Measurements from ENCODE around the gene ARHGAP15. TPM values are rescaled to one million over a fixed set of nuclear protein-coding genes. Genes with fewer than 3 reads are reported as not detected.

The ARHGAP15 gene
- total RNA-seq, 1 experiment from 2014 or later, result 0.26 TPM

- DNase-seq, result peak; percentile 43 to 80
- H3K36me3 ChIP-seq, result no peaks in the 10 kb centered on the region
- H3K4me1 ChIP-seq, result peaks cover 18% of the 10 kb centered on the region; the same call in 1 of the 2 replicates
- H3K27me3 ChIP-seq, result no peaks in the 10 kb centered on the region
- H3K4me3 ChIP-seq, result peak overlapping the region; percentile 38
- H3K27ac ChIP-seq, result peak overlapping the region; percentile 51
- no peaks in the 10 kb centered on the region for H3K9me3 ChIP-seq (replicated peaks)
Measured at GRCh38 chr2:143551971-143552650, 422.9 kb downstream of the ARHGAP15 start.

GRCh38 chr2:143553261-143553660 lies 424.0 kb downstream of the ARHGAP15 start:
- Histone ChIP-seq H3K36me3 (no peaks in the 10 kb centered on the region), H3K27ac (no peak overlapping the region), H3K27me3 (no peaks in the 10 kb centered on the region), H3K4me1 (peaks cover 18% of the 10 kb centered on the region; the same call in 1 of the 2 replicates), H3K9me3 (replicated peaks) (no peaks in the 10 kb centered on the region), H3K4me3 (no peak overlapping the region)
- DNase-seq, result peak in 1 of 2 experiments; percentile 35

DNA sequence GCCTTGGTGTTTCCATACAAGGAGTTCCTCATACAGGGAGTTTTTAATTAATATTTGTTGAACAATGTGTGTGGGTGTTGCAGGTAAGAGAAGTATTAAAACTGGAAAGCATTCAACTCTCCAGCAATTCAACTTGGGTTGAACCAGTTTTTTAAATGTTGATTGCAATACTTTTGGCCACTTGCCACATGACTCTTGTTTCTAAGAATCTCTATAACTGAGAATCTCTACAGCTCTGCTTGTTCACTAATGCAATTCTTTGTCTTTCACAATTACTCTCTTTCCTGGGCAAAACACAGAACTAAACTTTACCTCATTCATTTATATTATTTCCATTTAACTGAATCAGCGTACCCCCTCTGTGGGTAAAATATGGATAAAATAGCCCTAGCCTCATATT lies 429.4 kb downstream of the ARHGAP15 start:
- Histone ChIP-seq H3K36me3 (no peaks in the 10 kb centered on the region), H3K9me3 (replicated peaks) (no peaks in the 10 kb centered on the region), H3K27ac (no peak overlapping the region), H3K4me1 (no peaks in the 10 kb centered on the region), H3K4me3 (no peak overlapping the region), H3K27me3 (no peaks in the 10 kb centered on the region)
- DNase-seq, result no peak

DNA sequence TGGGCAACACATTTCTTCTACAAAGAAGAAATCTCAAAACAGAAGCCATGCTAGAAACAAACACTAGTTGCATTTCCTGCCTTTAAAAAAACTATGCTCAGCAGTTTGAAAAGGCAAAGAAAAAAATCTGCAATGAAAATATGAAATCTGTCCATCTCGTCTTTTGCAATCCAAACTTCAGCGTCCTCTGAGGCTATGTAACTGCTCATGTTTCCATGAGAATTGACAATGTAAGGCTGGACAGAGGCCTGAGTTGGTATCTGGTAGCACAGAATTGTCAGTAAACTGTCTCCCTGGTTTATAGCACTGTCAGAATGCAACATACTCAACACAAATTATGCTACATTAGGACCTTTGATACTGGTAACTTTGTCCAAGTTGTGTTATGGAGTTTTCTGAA lies 429.9 kb downstream of the ARHGAP15 start:
- H3K27ac ChIP-seq, result no peak overlapping the region
- no peaks in the 10 kb centered on the region for H3K4me1 ChIP-seq
- H3K36me3 ChIP-seq, result no peaks in the 10 kb centered on the region
- no peak overlapping the region for H3K4me3 ChIP-seq
- no peaks in the 10 kb centered on the region for H3K9me3 ChIP-seq (replicated peaks)
- no peak for DNase-seq
- H3K27me3 ChIP-seq, result no peaks in the 10 kb centered on the region

DNA sequence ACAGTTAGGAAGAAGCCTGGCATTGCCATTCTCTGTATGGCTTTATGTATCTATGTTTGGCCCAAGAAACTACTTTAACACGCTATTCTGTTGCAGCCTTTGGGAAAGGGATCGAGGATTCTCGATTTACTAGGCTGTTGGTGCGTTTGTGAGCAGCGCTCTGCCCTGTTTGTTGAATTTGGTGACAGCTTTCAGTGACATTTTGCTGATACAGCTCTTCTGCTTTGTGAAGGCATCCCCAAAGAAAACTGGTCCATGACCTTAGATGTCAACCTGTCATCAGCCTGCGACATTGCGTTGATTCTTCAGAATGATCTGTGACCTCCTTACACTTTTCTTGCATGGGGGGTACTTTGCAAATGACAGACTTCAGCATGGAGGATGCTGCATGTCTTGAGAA lies 431.5 kb downstream of the ARHGAP15 start:
- Histone ChIP-seq H3K27me3 (no peaks in the 10 kb centered on the region), H3K36me3 (no peaks in the 10 kb centered on the region), H3K27ac (no peak overlapping the region), H3K4me3 (no peak overlapping the region), H3K4me1 (no peaks in the 10 kb centered on the region), H3K9me3 (replicated peaks) (no peaks in the 10 kb centered on the region)
- no peak for DNase-seq

- Histone ChIP-seq H3K4me1 (no peaks in the 10 kb centered on the region), H3K9me3 (replicated peaks) (no peaks in the 10 kb centered on the region), H3K27me3 (no peaks in the 10 kb centered on the region), H3K27ac (no peak overlapping the region), H3K36me3 (no peaks in the 10 kb centered on the region), H3K4me3 (no peak overlapping the region)
- DNase-seq, result no peak
Measured at GRCh38 chr2:143564419-143564818, 435.2 kb downstream of the ARHGAP15 start.

GRCh38 chr2:143571747-143572146 lies 442.5 kb downstream of the ARHGAP15 start:
- H3K27me3 ChIP-seq, result no peaks in the 10 kb centered on the region

GRCh38 chr2:143572421-143572820 lies 443.2 kb downstream of the ARHGAP15 start:
- Histone ChIP-seq H3K36me3 (no peaks in the 10 kb centered on the region), H3K4me1 (no peaks in the 10 kb centered on the region), H3K4me3 (no peak overlapping the region), H3K27ac (no peak overlapping the region), H3K27me3 (no peaks in the 10 kb centered on the region), H3K9me3 (replicated peaks) (no peaks in the 10 kb centered on the region)
- no peak for DNase-seq

More at GRCh38 chr2:143571747-143572146, 442.5 kb downstream of the ARHGAP15 start:
- Histone ChIP-seq H3K4me1 (no peaks in the 10 kb centered on the region), H3K27ac (no peak overlapping the region), H3K9me3 (replicated peaks) (no peaks in the 10 kb centered on the region), H3K36me3 (no peaks in the 10 kb centered on the region), H3K4me3 (no peak overlapping the region)
- no peak for DNase-seq

DNA sequence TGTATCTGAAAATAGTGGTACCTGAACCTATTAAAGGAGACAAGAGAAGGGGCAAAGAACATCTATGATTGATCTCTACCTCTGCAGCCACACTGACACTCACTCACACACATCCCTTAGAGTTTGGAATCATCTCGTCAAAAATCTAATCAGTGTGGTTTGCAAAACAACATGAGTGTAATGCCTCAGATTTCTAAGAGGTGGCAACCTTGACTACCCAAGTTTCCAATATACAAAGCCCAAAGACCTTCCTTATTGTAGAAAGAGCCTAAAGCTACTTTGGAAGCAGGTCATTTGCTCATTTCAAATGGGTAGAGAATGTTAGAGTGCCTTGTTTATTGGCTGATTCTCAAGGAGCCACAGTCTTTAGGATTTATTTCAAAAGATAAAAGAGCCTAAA lies 444.9 kb downstream of the ARHGAP15 start:
- Histone ChIP-seq H3K4me3 (no peak overlapping the region), H3K36me3 (no peaks in the 10 kb centered on the region), H3K27ac (no peak overlapping the region), H3K4me1 (no peaks in the 10 kb centered on the region), H3K9me3 (replicated peaks) (no peaks in the 10 kb centered on the region), H3K27me3 (no peaks in the 10 kb centered on the region)
- no peak for DNase-seq

- Histone ChIP-seq H3K4me1 (no peaks in the 10 kb centered on the region), H3K9me3 (replicated peaks) (no peaks in the 10 kb centered on the region), H3K27ac (no peak overlapping the region), H3K36me3 (no peaks in the 10 kb centered on the region), H3K27me3 (no peaks in the 10 kb centered on the region), H3K4me3 (no peak overlapping the region)
- peak in 1 of 2 experiments; percentile 42 for DNase-seq
Measured at GRCh38 chr2:143575340-143575739, 446.1 kb downstream of the ARHGAP15 start.

GRCh38 chr2:143577489-143577888 lies 448.3 kb downstream of the ARHGAP15 start:
- Histone ChIP-seq H3K36me3 (no peaks in the 10 kb centered on the region), H3K27me3 (no peaks in the 10 kb centered on the region), H3K9me3 (replicated peaks) (no peaks in the 10 kb centered on the region), H3K4me1 (no peaks in the 10 kb centered on the region), H3K27ac (no peak overlapping the region), H3K4me3 (no peak overlapping the region)
- DNase-seq, result no peak

DNA sequence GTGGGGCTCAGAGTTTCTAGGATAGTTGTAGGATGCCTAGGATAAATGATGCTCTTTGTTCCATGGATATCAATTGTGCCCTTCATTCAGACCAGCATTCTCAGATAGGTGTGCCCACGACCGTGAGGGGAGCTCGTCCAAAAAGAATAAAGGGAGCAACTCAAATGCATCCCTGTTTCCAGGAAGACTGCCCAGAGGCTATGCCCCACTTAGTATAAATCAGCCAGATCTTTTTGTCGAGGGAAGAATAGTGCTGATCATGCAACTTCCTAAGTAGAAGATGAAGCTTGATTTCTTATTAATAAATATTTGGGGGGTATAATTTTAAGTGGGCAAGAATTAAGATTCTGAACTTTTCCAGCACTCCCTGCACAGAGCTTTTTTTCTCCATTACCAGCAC lies 450.2 kb downstream of the ARHGAP15 start:
- DNase-seq, result no peak

GRCh38 chr2:143581134-143581533 lies 451.9 kb downstream of the ARHGAP15 start:
- no peak overlapping the region for H3K27ac ChIP-seq
- H3K9me3 ChIP-seq (replicated peaks), result no peaks in the 10 kb centered on the region; the same call in 1 of the 2 replicates
- no peaks in the 10 kb centered on the region for H3K36me3 ChIP-seq
- H3K4me3 ChIP-seq, result no peak overlapping the region
- no peak for DNase-seq
- H3K4me1 ChIP-seq, result 0 out of 2 replicates have a peak, but pooled peaks cover 3% of the 10 kb centered on the region
- no peaks in the 10 kb centered on the region for H3K27me3 ChIP-seq

More for the DNA sequence above, 450.2 kb downstream of the ARHGAP15 start:
- Histone ChIP-seq H3K36me3 (no peaks in the 10 kb centered on the region), H3K27ac (no peak overlapping the region), H3K9me3 (replicated peaks) (no peaks in the 10 kb centered on the region; the same call in 1 of the 2 replicates), H3K4me1 (no peaks in the 10 kb centered on the region), H3K4me3 (no peak overlapping the region), H3K27me3 (no peaks in the 10 kb centered on the region)

GRCh38 chr2:143582046-143582747 lies 453.0 kb downstream of the ARHGAP15 start:
- Histone ChIP-seq H3K9me3 (replicated peaks) (no peaks in the 10 kb centered on the region; the same call in 1 of the 2 replicates), H3K4me3 (no peak overlapping the region), H3K36me3 (no peaks in the 10 kb centered on the region), H3K4me1 (0 out of 2 replicates have a peak, but pooled peaks cover 3% of the 10 kb centered on the region), H3K27me3 (no peaks in the 10 kb centered on the region), H3K27ac (no peak overlapping the region)
- peak; percentile 19 to 61 for DNase-seq

DNA sequence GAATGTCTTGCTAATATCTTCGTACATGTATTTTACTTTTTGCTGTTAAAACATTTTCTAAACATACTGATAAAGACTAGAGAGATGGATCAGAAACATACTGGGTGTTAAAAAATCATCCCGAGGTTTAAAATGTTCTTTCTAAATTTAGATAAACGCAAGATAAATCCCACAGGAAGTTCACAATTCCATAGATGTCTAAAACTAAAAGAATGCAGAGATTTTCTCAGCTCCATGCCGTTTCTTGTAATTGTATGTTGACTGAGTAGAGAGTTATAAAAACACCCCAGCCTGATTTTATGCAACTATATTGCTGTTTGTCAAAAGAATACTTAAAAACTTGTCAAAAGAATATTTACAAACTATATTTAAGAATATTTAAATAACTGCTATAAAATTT lies 455.7 kb downstream of the ARHGAP15 start:
- no peak for DNase-seq
- Histone ChIP-seq H3K27me3 (no peaks in the 10 kb centered on the region), H3K9me3 (replicated peaks) (no peaks in the 10 kb centered on the region; the same call in 1 of the 2 replicates), H3K27ac (no peak overlapping the region), H3K4me1 (0 out of 2 replicates have a peak, but pooled peaks cover 3% of the 10 kb centered on the region), H3K4me3 (no peak overlapping the region), H3K36me3 (no peaks in the 10 kb centered on the region)
